Measurements from ENCODE around the gene SHISA8. TPM values are rescaled to one million over a fixed set of nuclear protein-coding genes. Genes with fewer than 3 reads are reported as not detected.

SHISA8 gene
- total and polyA plus RNA-seq, 2 of the 13 experiments (the other 11 are each of a cell fraction or from before 2014, with no cell fraction given) = not detected

DNA sequence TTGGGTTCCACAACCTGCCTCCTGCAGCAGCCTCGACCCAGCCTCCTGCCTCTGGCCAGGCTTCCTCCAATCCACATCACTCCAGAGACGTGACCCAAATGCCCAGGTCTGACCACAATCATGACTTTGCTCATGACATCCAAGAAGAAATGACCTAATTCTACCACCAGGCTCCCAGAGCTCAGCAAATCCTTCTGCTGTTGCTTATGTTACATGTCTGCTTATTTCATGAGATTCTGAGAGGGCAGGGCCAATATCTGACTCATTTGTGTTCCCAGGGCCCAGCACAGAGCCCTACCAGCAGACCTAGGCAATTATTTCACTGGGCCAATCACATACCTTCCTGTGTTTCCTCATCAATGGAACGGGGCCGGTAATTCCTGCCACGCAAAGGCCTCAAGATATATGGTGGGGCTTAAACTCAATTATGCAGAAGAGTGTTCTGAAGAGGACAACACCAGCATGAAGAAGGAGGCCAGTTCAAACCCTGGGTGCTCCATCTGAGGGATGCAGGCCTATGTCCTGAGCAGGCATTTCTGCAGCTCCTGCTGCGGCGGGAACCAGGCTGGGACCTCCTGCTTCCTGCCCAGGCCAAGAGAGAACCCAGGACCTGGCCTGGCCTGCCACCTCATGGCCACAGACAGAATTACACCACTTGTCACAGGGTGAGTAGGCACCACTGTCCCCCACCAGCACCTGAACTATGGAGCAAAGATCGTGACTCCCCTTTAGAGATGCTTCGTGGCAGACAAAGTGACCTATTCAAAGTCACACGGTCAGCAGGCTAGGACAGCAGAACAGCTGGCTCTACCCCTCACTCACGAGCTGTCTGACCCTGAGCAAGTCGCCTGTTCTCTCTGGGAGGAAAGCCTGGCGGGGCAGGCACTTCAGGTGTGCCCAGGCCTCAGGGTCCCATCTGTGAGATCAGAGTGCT lies 26.2 kb upstream of the SHISA8 start (continued):
- TF ChIP-seq, protein P1, sequence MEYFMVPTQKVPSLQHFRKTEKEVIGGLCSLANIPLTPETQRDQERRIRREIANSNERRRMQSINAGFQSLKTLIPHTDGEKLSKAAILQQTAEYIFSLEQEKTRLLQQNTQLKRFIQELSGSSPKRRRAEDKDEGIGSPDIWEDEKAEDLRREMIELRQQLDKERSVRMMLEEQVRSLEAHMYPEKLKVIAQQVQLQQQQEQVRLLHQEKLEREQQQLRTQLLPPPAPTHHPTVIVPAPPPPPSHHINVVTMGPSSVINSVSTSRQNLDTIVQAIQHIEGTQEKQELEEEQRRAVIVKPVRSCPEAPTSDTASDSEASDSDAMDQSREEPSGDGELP (IDR thresholded peaks at IDR 0.05; ENCODE audit: borderline replicate concordance, low read depth) = no peak; the same call in 1 of the 2 replicates
- TF ChIP-seq PRPF4 (IDR thresholded peaks at IDR 0.05; ENCODE audit: low read depth, low read length, poor library complexity, severe bottlenecking) = no peak
- TF ChIP-seq CREM (IDR thresholded peaks at IDR 0.05) = no peak
- TF ChIP-seq CREM (CRISPR knock-in tag; IDR thresholded peaks at IDR 0.05) = no peak
- TF ChIP-seq, protein P2, sequence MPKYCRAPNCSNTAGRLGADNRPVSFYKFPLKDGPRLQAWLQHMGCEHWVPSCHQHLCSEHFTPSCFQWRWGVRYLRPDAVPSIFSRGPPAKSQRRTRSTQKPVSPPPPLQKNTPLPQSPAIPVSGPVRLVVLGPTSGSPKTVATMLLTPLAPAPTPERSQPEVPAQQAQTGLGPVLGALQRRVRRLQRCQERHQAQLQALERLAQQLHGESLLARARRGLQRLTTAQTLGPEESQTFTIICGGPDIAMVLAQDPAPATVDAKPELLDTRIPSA (CRISPR knock-in tag; IDR thresholded peaks at IDR 0.05; ENCODE audit: borderline replicate concordance) = no peak
- TF ChIP-seq, protein P3, sequence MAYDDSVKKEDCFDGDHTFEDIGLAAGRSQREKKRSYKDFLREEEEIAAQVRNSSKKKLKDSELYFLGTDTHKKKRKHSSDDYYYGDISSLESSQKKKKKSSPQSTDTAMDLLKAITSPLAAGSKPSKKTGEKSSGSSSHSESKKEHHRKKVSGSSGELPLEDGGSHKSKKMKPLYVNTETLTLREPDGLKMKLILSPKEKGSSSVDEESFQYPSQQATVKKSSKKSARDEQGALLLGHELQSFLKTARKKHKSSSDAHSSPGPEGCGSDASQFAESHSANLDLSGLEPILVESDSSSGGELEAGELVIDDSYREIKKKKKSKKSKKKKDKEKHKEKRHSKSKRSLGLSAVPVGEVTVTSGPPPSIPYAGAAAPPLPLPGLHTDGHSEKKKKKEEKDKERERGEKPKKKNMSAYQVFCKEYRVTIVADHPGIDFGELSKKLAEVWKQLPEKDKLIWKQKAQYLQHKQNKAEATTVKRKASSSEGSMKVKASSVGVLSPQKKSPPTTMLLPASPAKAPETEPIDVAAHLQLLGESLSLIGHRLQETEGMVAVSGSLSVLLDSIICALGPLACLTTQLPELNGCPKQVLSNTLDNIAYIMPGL (CRISPR knock-in tag; IDR thresholded peaks at IDR 0.05; ENCODE audit: borderline replicate concordance in 1 of 2, low read depth in 1 of 2) = peak in 1 of 2 experiments; percentile 24; a peak in 1 of 4 replicates
- peak; percentile 17; the same call in 1 of the 2 replicates for TF ChIP-seq GATAD2A (CRISPR knock-in tag; IDR thresholded peaks at IDR 0.05)
- TF ChIP-seq POLR2AphosphoS2 (IDR thresholded peaks at IDR 0.05; ENCODE audit: low read depth, low read length) = no peak
- TF ChIP-seq ZNF792 (CRISPR knock-in tag; IDR thresholded peaks at IDR 0.05) = no peak
- TF ChIP-seq RCOR2 (CRISPR knock-in tag; IDR thresholded peaks at IDR 0.05) = peak; percentile 34; the same call in 1 of the 2 replicates
- TF ChIP-seq MAFK (conservative IDR thresholded peaks at IDR 0.05 in 1 of 2, IDR thresholded peaks at IDR 0.05 in 1 of 2; ENCODE audit: low read length in 2 of 2) = 0 out of 4 replicates have a peak, but pooled peaks of 1 of the 2 experiments have one; percentile 3
- TF ChIP-seq ZNF451 (CRISPR knock-in tag; IDR thresholded peaks at IDR 0.05) = no peak
- TF ChIP-seq, protein P4, sequence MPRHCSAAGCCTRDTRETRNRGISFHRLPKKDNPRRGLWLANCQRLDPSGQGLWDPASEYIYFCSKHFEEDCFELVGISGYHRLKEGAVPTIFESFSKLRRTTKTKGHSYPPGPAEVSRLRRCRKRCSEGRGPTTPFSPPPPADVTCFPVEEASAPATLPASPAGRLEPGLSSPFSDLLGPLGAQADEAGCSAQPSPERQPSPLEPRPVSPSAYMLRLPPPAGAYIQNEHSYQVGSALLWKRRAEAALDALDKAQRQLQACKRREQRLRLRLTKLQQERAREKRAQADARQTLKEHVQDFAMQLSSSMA (CRISPR knock-in tag; IDR thresholded peaks at IDR 0.05) = no peak
- no peak for TF ChIP-seq HNRNPLL (IDR thresholded peaks at IDR 0.05; ENCODE audit: low read depth, low read length, poor library complexity, severe bottlenecking)
- TF ChIP-seq HDAC1 (CRISPR knock-in tag; IDR thresholded peaks at IDR 0.05) = 0 out of 2 replicates have a peak, but pooled peaks have one; percentile 43
- TF ChIP-seq, protein P5, sequence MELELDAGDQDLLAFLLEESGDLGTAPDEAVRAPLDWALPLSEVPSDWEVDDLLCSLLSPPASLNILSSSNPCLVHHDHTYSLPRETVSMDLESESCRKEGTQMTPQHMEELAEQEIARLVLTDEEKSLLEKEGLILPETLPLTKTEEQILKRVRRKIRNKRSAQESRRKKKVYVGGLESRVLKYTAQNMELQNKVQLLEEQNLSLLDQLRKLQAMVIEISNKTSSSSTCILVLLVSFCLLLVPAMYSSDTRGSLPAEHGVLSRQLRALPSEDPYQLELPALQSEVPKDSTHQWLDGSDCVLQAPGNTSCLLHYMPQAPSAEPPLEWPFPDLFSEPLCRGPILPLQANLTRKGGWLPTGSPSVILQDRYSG (CRISPR knock-in tag; IDR thresholded peaks at IDR 0.05) = no peak
- TF ChIP-seq JUNB (CRISPR knock-in tag; IDR thresholded peaks at IDR 0.05; ENCODE audit: borderline replicate concordance) = no peak
- TF ChIP-seq EEA1 (CRISPR knock-in tag; IDR thresholded peaks at IDR 0.05; ENCODE audit: borderline replicate concordance) = no peak
- peak; percentile 55; the same call in 1 of the 2 replicates for TF ChIP-seq ESRRA (CRISPR knock-in tag; IDR thresholded peaks at IDR 0.05; ENCODE audit: low read depth)
- no peak for TF ChIP-seq ZNF263 (CRISPR knock-in tag; IDR thresholded peaks at IDR 0.05)
- TF ChIP-seq ZNF543 (CRISPR knock-in tag; IDR thresholded peaks at IDR 0.05) = no peak
- TF ChIP-seq, protein P6, sequence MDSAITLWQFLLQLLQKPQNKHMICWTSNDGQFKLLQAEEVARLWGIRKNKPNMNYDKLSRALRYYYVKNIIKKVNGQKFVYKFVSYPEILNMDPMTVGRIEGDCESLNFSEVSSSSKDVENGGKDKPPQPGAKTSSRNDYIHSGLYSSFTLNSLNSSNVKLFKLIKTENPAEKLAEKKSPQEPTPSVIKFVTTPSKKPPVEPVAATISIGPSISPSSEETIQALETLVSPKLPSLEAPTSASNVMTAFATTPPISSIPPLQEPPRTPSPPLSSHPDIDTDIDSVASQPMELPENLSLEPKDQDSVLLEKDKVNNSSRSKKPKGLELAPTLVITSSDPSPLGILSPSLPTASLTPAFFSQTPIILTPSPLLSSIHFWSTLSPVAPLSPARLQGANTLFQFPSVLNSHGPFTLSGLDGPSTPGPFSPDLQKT (CRISPR knock-in tag; IDR thresholded peaks at IDR 0.05; ENCODE audit: borderline replicate concordance) = no peak
- no peak for TF ChIP-seq ZNF44 (CRISPR knock-in tag; IDR thresholded peaks at IDR 0.05)

Measured in HepG2 (cell line).